GM12878 (cell line): ENCODE results near the gene CYSRT1. TPM values are rescaled to one million over a fixed set of nuclear protein-coding genes. Genes with fewer than 3 reads are reported as not detected.
A peak's percentile ranks its signal among the peaks of the same experiment; 100 is the strongest.

Experiments
- BHLHE40 ChIP-seq, 2 experiments: fragments of 450-650 bp in 1 of 2; IDR thresholded peaks; 2 replicates each; pipeline ENCODE4 v1.6.1; 2011 to 2017; ENCODE audit warnings: low read depth in 2 of 2, borderline replicate concordance in 1 of 2, improper control_type of control experiment in 1 of 2, low read length in 1 of 2, mild to moderate bottlenecking in 1 of 2
- ESRRA ChIP-seq: IDR thresholded peaks from 2 replicates; pipeline ENCODE4 v1.6.1; 2012; ENCODE audit warnings: mild to moderate bottlenecking, low read length, improper control_type of control experiment
- MLLT1 ChIP-seq: fragments of 450-650 bp; IDR thresholded peaks from 2 replicates; pipeline ENCODE4 v1.6.1; 2016; ENCODE audit warnings: mild to moderate bottlenecking
- NR2C2 ChIP-seq: IDR thresholded peaks from 2 replicates; pipeline ENCODE4 v1.6.1; 2011; ENCODE audit warnings: borderline replicate concordance, low read depth; ENCODE audit not compliant: control insufficient read depth, insufficient read length
- PML ChIP-seq: IDR thresholded peaks from 2 replicates; pipeline ENCODE4 v1.6.1; 2012; ENCODE audit warnings: low read length, inconsistent platforms
- POLR2A ChIP-seq: IDR thresholded peaks from 2 replicates; pipeline ENCODE4 v1.6.1; 2011; ENCODE audit warnings: low read depth, mild to moderate bottlenecking, low read length
- RAD51 ChIP-seq: fragments of 450-650 bp; IDR thresholded peaks from 2 replicates; pipeline ENCODE4 v1.6.1; 2016; ENCODE audit warnings: moderate library complexity, mild to moderate bottlenecking, inconsistent platforms
- RB1 ChIP-seq: fragments of 450-650 bp; formaldehyde crosslinking; IDR thresholded peaks from 2 replicates; pipeline ENCODE4 v1.6.1; 2017; ENCODE audit warnings: mild to moderate bottlenecking, borderline replicate concordance
- RFX5 ChIP-seq: IDR thresholded peaks from 2 replicates; pipeline ENCODE4 v1.6.1; 2011; ENCODE audit warnings: low read depth, low read length, improper control_type of control experiment
- SIX5 ChIP-seq: IDR thresholded peaks from 2 replicates; pipeline ENCODE4 v1.6.1; 2011; ENCODE audit warnings: mild to moderate bottlenecking, low read depth, low read length, moderate library complexity; ENCODE audit not compliant: severe bottlenecking
- SPI1 ChIP-seq: IDR thresholded peaks from 2 replicates; pipeline ENCODE4 v1.6.1; 2011; ENCODE audit warnings: low read depth, mild to moderate bottlenecking, low read length, moderate library complexity, borderline replicate concordance; ENCODE audit not compliant: insufficient read depth
- STAT1 ChIP-seq: fragments of 450-650 bp; conservative IDR thresholded peaks from 2 replicates; pipeline ENCODE4 v1.6.1; 2014; ENCODE audit warnings: antibody characterized with exemption, mild to moderate bottlenecking
- TBL1XR1 ChIP-seq: IDR thresholded peaks from 2 replicates; pipeline ENCODE4 v1.6.1; 2012; ENCODE audit warnings: low read depth, low read length, improper control_type of control experiment
- ZBTB33 ChIP-seq: fragments of 450-650 bp; IDR thresholded peaks from 2 replicates; pipeline ENCODE4 v1.6.1; 2017; ENCODE audit warnings: mild to moderate bottlenecking
- ZNF592 ChIP-seq: fragments of 450-650 bp; IDR thresholded peaks from 2 replicates; pipeline ENCODE4 v1.6.1; 2017; ENCODE audit warnings: mild to moderate bottlenecking, moderate library complexity
- ZNF687 ChIP-seq: fragments of 450-650 bp; IDR thresholded peaks from 2 replicates; pipeline ENCODE4 v1.6.1; 2017; ENCODE audit warnings: mild to moderate bottlenecking, moderate library complexity
- ZSCAN29 ChIP-seq: fragments of 450-650 bp; IDR thresholded peaks from 2 replicates; pipeline ENCODE4 v1.6.1; 2017; ENCODE audit warnings: mild to moderate bottlenecking, moderate library complexity
- polyA plus RNA-seq, 11 experiments: library from polyadenylated mRNA; depleted of rRNA in 4 of 11; unstranded in 6 of 11; stranded (reverse) in 5 of 11; fragments of >200 nt; fragmentation: Nextera tagmentation in 4 of 11; fragmentation: Illumina TruSeq in 1 of 11; extraction: Ambion mirVana in 4 of 11; extraction: Trizol in 1 of 11; gene quantifications; 1 replicate in 1 of 11; 2 replicates in 10 of 11; pipeline versions ENCODE4 v1.2.1 to v1.2.3, GENCODE V29; 2011 to 2016; ENCODE audit warnings: inconsistent platforms in 2 of 11, missing spikeins in 2 of 11, low read depth in 1 of 11
- total RNA-seq, 4 experiments: library from RNA; depleted of rRNA in 3 of 4; stranded (reverse); fragments of >200 nt in 3 of 4; fragmentation: Illumina TruSeq in 1 of 4; extraction: Trizol in 1 of 4; gene quantifications; 2 replicates each; pipeline versions ENCODE4 v1.2.1 to v1.2.3, GENCODE V29; 2013 to 2021

CYSRT1 gene
- total and polyA plus RNA-seq, 10 of the 15 experiments (the other 5 are each of a cell fraction or from before 2014, with no cell fraction given): 0.24 to 3.6 (median 0.97) TPM; not detected in 1

GRCh38 chr9:137223078-137223970, 1.6 kb upstream of the CYSRT1 start (continued):
- no peak for TF ChIP-seq ZNF592
- TF ChIP-seq SIX5: peak; percentile 36
- TF ChIP-seq ZSCAN29: no peak
- no peak for TF ChIP-seq RFX5
- no peak for TF ChIP-seq MLLT1
- TF ChIP-seq NR2C2: no peak
- peak; percentile 74; the same call in 1 of the 2 replicates for TF ChIP-seq STAT1
- TF ChIP-seq SPI1: 0 out of 2 replicates have a peak, but pooled peaks have one; percentile 17
- TF ChIP-seq PML: no peak; the same call in 1 of the 2 replicates
- TF ChIP-seq BHLHE40 (IDR thresholded peaks at IDR 0.05; ENCODE audit: borderline replicate concordance in 1 of 2, low read depth in 2 of 2, low read length in 1 of 2): peak in 1 of 2 experiments; percentile 20; a peak in 1 of 4 replicates
- TF ChIP-seq ESRRA: 0 out of 2 replicates have a peak, but pooled peaks have one; percentile 62
- no peak for TF ChIP-seq RAD51
- peak; percentile 79 for TF ChIP-seq POLR2A
- TF ChIP-seq TBL1XR1: 0 out of 2 replicates have a peak, but pooled peaks have one; percentile 17
- peak; percentile 30; the same call in 1 of the 2 replicates for TF ChIP-seq ZNF687
- peak; percentile 59 for TF ChIP-seq RB1
- TF ChIP-seq ZBTB33: no peak
